GM12872 (cell line): Measurements from ENCODE around the gene KCTD2.

ENCODE experiments used
- CTCF ChIP-seq: IDR thresholded peaks from 3 replicates; pipeline ENCODE4 v1.5.1; 2011; ENCODE audit warnings: low read depth, mild to moderate bottlenecking, low read length, moderate library complexity; ENCODE audit not compliant: insufficient read depth

KCTD2 gene

GRCh38 chr17:75081611-75082540, 34.9 kb downstream of the KCTD2 start:
- no peak for TF ChIP-seq CTCF

- TF ChIP-seq CTCF: no peak
Measured at GRCh38 chr17:75082683-75083082, 35.7 kb downstream of the KCTD2 start.

- no peak for TF ChIP-seq CTCF
Measured at GRCh38 chr17:75084039-75084660, 37.1 kb downstream of the KCTD2 start.

- no peak for TF ChIP-seq CTCF
Measured at GRCh38 chr17:75086496-75087181, 39.6 kb downstream of the KCTD2 start.

- TF ChIP-seq CTCF: no peak
Measured at GRCh38 chr17:75087182-75087557, 40.1 kb downstream of the KCTD2 start.

GRCh38 chr17:75087558-75088453, 40.8 kb downstream of the KCTD2 start, which contains the start of gene SLC16A5:
Gene SLC16A5 (plus strand): TSS chr17:75087954. CDS start chr17:75093637, 5,683 bp downstream.
- no peak for TF ChIP-seq CTCF
